GM18505 (cell line): ENCODE data around the gene RNF121.
A peak's percentile ranks its signal among the peaks of the same experiment; 100 is the strongest.

ENCODE experiments used
- ATAC-seq: cut with Tn5 transposase; IDR thresholded peaks from one replicate; pipeline ENCODE4 v1.9.1; 2021; ENCODE audit not compliant: unreplicated experiment
- POLR2A ChIP-seq: IDR thresholded peaks from 4 replicates; pipeline ENCODE4 v1.6.1; 2011; ENCODE audit warnings: borderline replicate concordance; ENCODE audit not compliant: insufficient read depth, insufficient read length; ENCODE audit errors: extremely low read depth

RNF121 gene

GRCh38 chr11:71999798-72000197 is 71.0 kb downstream of the RNF121 start:
- no peak for ATAC-seq
- TF ChIP-seq POLR2A = no peak

- ATAC-seq = no peak
- peak; percentile 29 for TF ChIP-seq POLR2A
Observed at GRCh38 chr11:72000202-72000867, 71.5 kb downstream of the RNF121 start.

GRCh38 chr11:72001285-72001684 is 72.4 kb downstream of the RNF121 start:
- ATAC-seq = no peak
- TF ChIP-seq POLR2A = no peak

GRCh38 chr11:72001834-72002591 is 73.2 kb downstream of the RNF121 start:
- TF ChIP-seq POLR2A = peak; percentile 42
- ATAC-seq = no peak

GRCh38 chr11:72002841-72003775 is 74.3 kb downstream of the RNF121 start:
- TF ChIP-seq POLR2A = no peak
- no peak for ATAC-seq

- no peak for ATAC-seq
- no peak for TF ChIP-seq POLR2A
Observed at GRCh38 chr11:72003776-72004171, 74.9 kb downstream of the RNF121 start.

- no peak for TF ChIP-seq POLR2A
- ATAC-seq = no peak
Observed at GRCh38 chr11:72004515-72005346, 75.9 kb downstream of the RNF121 start.

GRCh38 chr11:72005347-72006260 is 76.8 kb downstream of the RNF121 start:
- TF ChIP-seq POLR2A = no peak
- ATAC-seq = no peak

GRCh38 chr11:72006309-72007088 is 77.7 kb downstream of the RNF121 start:
- no peak for TF ChIP-seq POLR2A
- ATAC-seq = no peak

- TF ChIP-seq POLR2A = peak; percentile 17
- ATAC-seq = no peak
Observed at GRCh38 chr11:72007089-72007476, 78.2 kb downstream of the RNF121 start.

GRCh38 chr11:72007587-72007986 is 78.7 kb downstream of the RNF121 start:
- no peak for ATAC-seq
- no peak for TF ChIP-seq POLR2A
